Neural progenitor cell (in vitro differentiated cells): ENCODE measurements around the gene PGAP1.
"Not testable (repeated sequence)": the region's sequence is repeated elsewhere in the genome, so short reads cannot be mapped to it uniquely, and the experiment has no call there.

Experiments
- CTCF ChIP-seq: fragments of 200-600 bp; sonication (generic); IDR thresholded peaks from 2 replicates; pipeline ENCODE4 v1.5.1; 2017; ENCODE audit warnings: antibody characterized with exemption, mild to moderate bottlenecking
- EZH2 ChIP-seq: fragments of 200-600 bp; sonication (generic); IDR thresholded peaks from 2 replicates; pipeline ENCODE4 v1.6.1; 2017; ENCODE audit warnings: antibody characterized with exemption, mild to moderate bottlenecking, moderate library complexity
- EZH2phosphoT487 ChIP-seq: fragments of 200-600 bp; sonication (generic); IDR thresholded peaks from 2 replicates; pipeline ENCODE4 v1.6.1; 2017; ENCODE audit warnings: antibody characterized with exemption

- TF ChIP-seq CTCF, EZH2phosphoT487, EZH2: not testable (repeated sequence)
Observed at GRCh38 chr2:196905365-196905764, 21.1 kb downstream of the PGAP1 start.
